Lung (tissue), 12 donors: ENCODE measurements around the gene B9D2. TPM values are rescaled to one million over a fixed set of nuclear protein-coding genes. Genes with fewer than 3 reads are reported as not detected.
"Not testable (repeated sequence)": the region's sequence is repeated elsewhere in the genome, so short reads cannot be mapped to it uniquely, and the experiment has no call there.

Experiments
- ATAC-seq: fragments of 200-7000 bp; cut with Tn5 transposase; one replicate; pipeline ENCODE4 v1.9.1; 2020; ENCODE audit warnings: moderate number of reproducible peaks; ENCODE audit not compliant: insufficient read depth, low FRiP score
- DNase-seq, 3 donors: peaks; one replicate each; pipeline ENCODE4 v3.0.0-alpha.2; 2013 to 2017
- H3K27ac ChIP-seq, 2 donors: one replicate each; pipeline ENCODE4 v1.5.1; 2013; ENCODE audit warnings: mild to moderate bottlenecking in 2 of 2, moderate library complexity in 2 of 2, control low read depth in 1 of 2, inconsistent platforms in 1 of 2, low read depth in 1 of 2, low read length in 1 of 2
- H3K27me3 ChIP-seq, 3 donors: one replicate each; pipeline ENCODE4 v1.5.1; 2013; ENCODE audit warnings: low read length in 2 of 3; ENCODE audit not compliant: control insufficient read depth in 3 of 3, insufficient read depth in 3 of 3
- H3K36me3 ChIP-seq, 4 donors: one replicate each; pipeline ENCODE4 v1.5.1; 2013; ENCODE audit warnings: low read length in 4 of 4, mild to moderate bottlenecking in 1 of 4, moderate library complexity in 1 of 4; ENCODE audit not compliant: control insufficient read depth in 4 of 4, insufficient read depth in 4 of 4
- H3K4me1 ChIP-seq, 5 donors: one replicate each; pipeline ENCODE4 v1.5.1; 2013; ENCODE audit warnings: low read length in 5 of 5, mild to moderate bottlenecking in 2 of 5, moderate library complexity in 1 of 5; ENCODE audit not compliant: control insufficient read depth in 5 of 5, insufficient read depth in 5 of 5
- H3K4me3 ChIP-seq: one replicate; pipeline ENCODE4 v1.5.1; 2013; ENCODE audit warnings: mild to moderate bottlenecking, control low read depth, moderate library complexity
- H3K9ac ChIP-seq, 2 donors: one replicate each; pipeline ENCODE4 v1.5.1; 2013; ENCODE audit warnings: low read length in 2 of 2, control low read depth in 1 of 2; ENCODE audit not compliant: insufficient read depth in 1 of 2
- H3K9me3 ChIP-seq, 4 donors: one replicate each; pipeline ENCODE4 v1.5.1; 2013; ENCODE audit warnings: low read length in 3 of 4, mild to moderate bottlenecking in 1 of 4, moderate library complexity in 1 of 4; ENCODE audit not compliant: control insufficient read depth in 4 of 4, insufficient read depth in 3 of 4
- WGBS, 2 donors: extraction: QIAGEN DNeasy Blood & Tissue Kit; methylation state at CpG; one replicate each; pipeline ENCODE4 v1.1.7; 2013; 5-methylcytosine and 5-hydroxymethylcytosine counted together
- polyA plus RNA-seq, 2 donors: library from polyadenylated mRNA; stranded (reverse); fragments of 200-250 nt; gene quantifications; one replicate each; pipeline ENCODE4 v1.2.1, GENCODE V29; 2013
- total RNA-seq, 2 donors: library from RNA; depleted of rRNA in 1 of 2; stranded (reverse); fragments of >200 nt in 1 of 2; gene quantifications; one replicate each; pipeline ENCODE4 v1.2.1, GENCODE V29; 2014 to 2021
- TF ChIP-seq, protein P1 (sequence below): IDR thresholded peaks from 2 replicates; pipeline ENCODE4 v1.5.1; 2012; ENCODE audit warnings: mild to moderate bottlenecking; ENCODE audit errors: control extremely low read depth, extremely low read depth
- donor health status: control.
- donor health status: control.
- donor health status: Bipolar disorder and iron deficiency.
- donor health status: healthy.
- donor health status: DM: yes; HTN: yes; CAD: no.

Gene B9D2
- total and polyA plus RNA-seq, 4 donors: 10.2 to 18.6 (median 14.0) TPM

DNA sequence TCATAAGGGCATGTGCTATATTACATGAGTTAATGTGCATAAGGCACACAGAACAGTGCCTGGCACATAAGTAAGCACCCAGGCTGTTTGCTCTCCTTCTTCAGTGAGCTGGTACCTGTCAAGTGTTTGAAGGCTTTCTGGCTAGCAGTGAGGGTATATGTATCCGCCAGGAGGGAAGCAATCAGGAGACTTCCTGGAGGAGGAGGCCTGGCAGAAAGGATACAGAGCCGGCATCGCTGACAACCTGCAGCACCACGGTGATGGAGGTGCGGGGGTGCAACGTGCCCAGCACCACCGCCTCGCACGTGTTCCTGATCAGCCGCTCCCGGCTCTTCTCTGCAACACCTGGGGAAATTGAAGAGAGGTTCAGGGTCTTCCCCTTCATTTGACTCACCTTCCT lies 27.7 kb upstream of the B9D2 start:
- peaks cover 0 to 3% (median 0%) of the 10 kb centered on the region in 5 donors for H3K4me1 ChIP-seq
- no peak for ATAC-seq
- H3K4me3 ChIP-seq: no peak overlapping the region
- H3K9me3 ChIP-seq: no peaks in the 10 kb centered on the region
- DNase-seq: no peak
- H3K27ac ChIP-seq: no peak overlapping the region
- no peak overlapping the region for H3K9ac ChIP-seq
- 86 to 96% methylated on average over 11 of the region's 11 CpGs for WGBS, 2 donors
- no peaks in the 10 kb centered on the region for H3K27me3 ChIP-seq
- peaks cover 3 to 24% (median 8%) of the 10 kb centered on the region in 4 donors for H3K36me3 ChIP-seq
- TF ChIP-seq, protein P1, sequence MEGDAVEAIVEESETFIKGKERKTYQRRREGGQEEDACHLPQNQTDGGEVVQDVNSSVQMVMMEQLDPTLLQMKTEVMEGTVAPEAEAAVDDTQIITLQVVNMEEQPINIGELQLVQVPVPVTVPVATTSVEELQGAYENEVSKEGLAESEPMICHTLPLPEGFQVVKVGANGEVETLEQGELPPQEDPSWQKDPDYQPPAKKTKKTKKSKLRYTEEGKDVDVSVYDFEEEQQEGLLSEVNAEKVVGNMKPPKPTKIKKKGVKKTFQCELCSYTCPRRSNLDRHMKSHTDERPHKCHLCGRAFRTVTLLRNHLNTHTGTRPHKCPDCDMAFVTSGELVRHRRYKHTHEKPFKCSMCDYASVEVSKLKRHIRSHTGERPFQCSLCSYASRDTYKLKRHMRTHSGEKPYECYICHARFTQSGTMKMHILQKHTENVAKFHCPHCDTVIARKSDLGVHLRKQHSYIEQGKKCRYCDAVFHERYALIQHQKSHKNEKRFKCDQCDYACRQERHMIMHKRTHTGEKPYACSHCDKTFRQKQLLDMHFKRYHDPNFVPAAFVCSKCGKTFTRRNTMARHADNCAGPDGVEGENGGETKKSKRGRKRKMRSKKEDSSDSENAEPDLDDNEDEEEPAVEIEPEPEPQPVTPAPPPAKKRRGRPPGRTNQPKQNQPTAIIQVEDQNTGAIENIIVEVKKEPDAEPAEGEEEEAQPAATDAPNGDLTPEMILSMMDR: no peak

DNA sequence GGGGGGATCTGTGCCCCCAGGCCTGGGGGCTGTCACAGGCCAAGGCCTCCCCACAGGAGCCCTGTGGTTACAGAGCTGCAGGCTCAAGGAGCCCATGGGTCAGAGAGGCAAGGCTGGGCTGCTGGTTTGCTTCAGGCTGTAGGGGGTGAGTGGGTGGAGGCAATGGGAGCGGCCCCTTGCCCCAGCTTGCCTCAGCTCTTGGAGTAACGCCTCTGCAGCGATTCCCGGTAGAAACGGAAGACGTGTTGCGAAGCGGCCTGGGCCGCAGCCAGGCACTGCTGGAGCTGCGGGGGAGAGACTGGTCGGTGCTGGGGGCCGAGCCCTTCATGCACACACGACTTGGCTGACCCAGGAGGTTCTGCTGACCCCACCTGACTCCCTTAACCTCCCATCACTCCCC lies 22.5 kb upstream of the B9D2 start:
- TF ChIP-seq, protein P1: no peak
- no peak overlapping the region for H3K9ac ChIP-seq
- H3K4me3 ChIP-seq: no peak overlapping the region
- 88 to 89% methylated on average over 13 of the region's 13 CpGs for WGBS, 2 donors
- no peaks in the 10 kb centered on the region for H3K4me1 ChIP-seq
- DNase-seq: no peak
- peaks cover 3 to 32% (median 11%) of the 10 kb centered on the region in 4 donors for H3K36me3 ChIP-seq
- no peaks in the 10 kb centered on the region for H3K27me3 ChIP-seq
- H3K27ac ChIP-seq: no peak overlapping the region
- no peaks in the 10 kb centered on the region for H3K9me3 ChIP-seq
- no peak for ATAC-seq

DNA sequence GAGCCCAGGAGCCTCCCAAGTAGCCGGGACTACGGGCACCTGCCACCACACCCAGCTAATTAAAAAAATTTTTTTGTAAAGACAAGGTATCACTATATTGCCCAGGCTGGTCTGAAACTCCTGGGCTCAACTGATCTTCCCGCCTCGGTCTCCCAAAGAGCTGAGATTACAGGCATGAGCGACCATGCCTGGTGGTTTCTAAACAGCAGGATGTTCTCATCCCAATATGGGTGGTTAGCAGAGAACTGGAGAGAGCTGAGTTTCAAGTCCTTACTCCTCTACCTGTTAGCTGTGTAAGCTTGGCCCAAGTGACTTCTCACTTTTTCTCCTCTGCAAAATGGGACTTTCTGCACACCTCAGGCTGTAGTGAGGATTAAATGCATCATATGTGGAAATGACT lies 20.4 kb upstream of the B9D2 start:
- peaks cover 3 to 17% (median 8%) of the 10 kb centered on the region in 4 donors for H3K36me3 ChIP-seq

DNA sequence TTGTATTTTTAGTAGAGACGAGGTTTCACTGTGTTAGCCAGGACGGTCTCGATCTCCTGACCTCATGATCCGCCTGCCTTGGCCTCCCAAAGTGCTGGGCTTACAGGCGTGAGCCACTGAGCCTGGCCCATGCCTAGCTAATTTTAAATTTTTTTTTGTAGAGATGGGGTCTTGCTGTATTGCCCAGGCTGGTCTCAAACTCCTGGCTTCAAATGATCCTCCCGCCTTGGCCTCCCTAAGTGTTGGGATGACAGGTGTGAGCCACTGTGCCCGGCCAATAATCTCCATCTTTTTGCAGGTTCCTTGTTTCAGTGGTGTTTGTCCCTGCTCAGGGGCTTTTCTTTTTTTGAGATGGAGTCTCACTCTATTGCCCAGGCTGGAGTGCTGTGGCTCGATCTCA lies 17.6 kb upstream of the B9D2 start:
- not testable (repeated sequence) for H3K4me1 ChIP-seq, H3K27ac ChIP-seq, DNase-seq, H3K9me3 ChIP-seq, ATAC-seq, H3K9ac ChIP-seq, H3K27me3 ChIP-seq, H3K4me3 ChIP-seq
- WGBS, 2 donors: 94 to 97% methylated on average over 8 of the region's 8 CpGs
- peaks cover 0 to 15% (median 4%) of the 10 kb centered on the region in 4 donors for H3K36me3 ChIP-seq

More for the DNA sequence above, 20.4 kb upstream of the B9D2 start:
- Histone ChIP-seq H3K27ac (no peak overlapping the region), H3K9me3 (no peaks in the 10 kb centered on the region), H3K9ac (no peak overlapping the region), H3K27me3 (no peaks in the 10 kb centered on the region), H3K4me1 (no peaks in the 10 kb centered on the region), H3K4me3 (no peak overlapping the region)
- 93 to 96% methylated on average over 5 of the region's 5 CpGs for WGBS, 2 donors
- ATAC-seq (no peak), DNase-seq (no peak)
- TF ChIP-seq, protein P1: no peak
